Small intestine (tissue), 7 donors: ENCODE results near the gene B4GALNT1. TPM values are rescaled to one million over a fixed set of nuclear protein-coding genes. Genes with fewer than 3 reads are reported as not detected.

Source experiments
- DNase-seq, 2 donors: peaks; one replicate each; pipeline versions ENCODE4 v3.0.0 to v3.0.0-alpha.2; 2013
- FAIRE-seq: peaks from 2 replicates; lab custom pipeline; 2012; peaks lifted over from hg19 to GRCh38; lab: Jason Lieb, UNC
- H3K27ac ChIP-seq, 3 donors: one replicate each; pipeline ENCODE4 v1.5.1; 2013; ENCODE audit warnings: low read length in 2 of 3, mild to moderate bottlenecking in 2 of 3, control low read depth in 1 of 3, inconsistent platforms in 1 of 3, low read depth in 1 of 3, moderate library complexity in 1 of 3
- H3K27me3 ChIP-seq, 3 donors: one replicate each; pipeline ENCODE4 v1.6.1; 2013; ENCODE audit warnings: low read length in 3 of 3, inconsistent platforms in 1 of 3; ENCODE audit not compliant: control insufficient read depth in 3 of 3, insufficient read depth in 3 of 3
- H3K36me3 ChIP-seq, 3 donors: one replicate each; pipeline ENCODE4 v1.6.1; 2013; ENCODE audit warnings: low read length in 3 of 3, inconsistent platforms in 1 of 3, low read depth in 1 of 3, mild to moderate bottlenecking in 1 of 3, moderate library complexity in 1 of 3; ENCODE audit not compliant: control insufficient read depth in 3 of 3, insufficient read depth in 2 of 3
- H3K4me1 ChIP-seq, 3 donors: one replicate each; pipeline ENCODE4 v1.6.1; 2013; ENCODE audit warnings: low read length in 2 of 3, inconsistent platforms in 1 of 3, low read depth in 1 of 3, mild to moderate bottlenecking in 1 of 3, moderate library complexity in 1 of 3; ENCODE audit not compliant: control insufficient read depth in 3 of 3, insufficient read depth in 2 of 3
- H3K4me3 ChIP-seq, 3 donors: one replicate each; pipeline ENCODE4 v1.5.1; 2013; ENCODE audit warnings: low read length in 3 of 3, control low read depth in 1 of 3, inconsistent platforms in 1 of 3, low read depth in 1 of 3, mild to moderate bottlenecking in 1 of 3, moderate library complexity in 1 of 3
- H3K9me3 ChIP-seq, 2 donors: one replicate each; pipeline ENCODE4 v1.6.1; 2013; ENCODE audit warnings: low read depth in 1 of 2, low read length in 1 of 2; ENCODE audit not compliant: control insufficient read depth in 2 of 2, insufficient read depth in 1 of 2
- WGBS, 3 donors: extraction: QIAGEN DNeasy Blood & Tissue Kit; methylation state at CpG; one replicate each; pipeline ENCODE4 v1.1.7; 2013; 5-methylcytosine and 5-hydroxymethylcytosine counted together
- polyA plus RNA-seq, 4 donors: library from polyadenylated mRNA; stranded (reverse) in 3 of 4; unstranded in 1 of 4; fragments of 200-250 nt in 3 of 4; fragments of 120-200 nt in 1 of 4; gene quantifications; one replicate each; pipeline versions ENCODE4 v1.2.1 to v1.2.3, GENCODE V29; 2013
- donor health status: healthy with polysubstance abuse.
- donor health status: control.
- donor health status: control.
- donor health status: Bipolar disorder and iron deficiency.
- donor health status: healthy.

B4GALNT1 gene
- polyA plus RNA-seq, 4 donors, result 0.27 to 2.1 (median 0.95) TPM; not detected in 1

- Histone ChIP-seq H3K36me3 (peaks cover 0 to 9% (median 0%) of the 10 kb centered on the region in 3 donors), H3K27me3 (peaks cover 0 to 98% (median 27%) of the 10 kb centered on the region in 3 donors), H3K27ac (no peak overlapping the region), H3K4me1 (peaks cover 0 to 22% (median 5%) of the 10 kb centered on the region in 3 donors), H3K9me3 (no peaks in the 10 kb centered on the region), H3K4me3 (no peak overlapping the region)
- no peak for FAIRE-seq
- DNase-seq, result no peak
- 82 to 85% (median 82%) methylated on average over 11 of the region's 11 CpGs for WGBS, 3 donors
These were observed 18.0 kb downstream of the B4GALNT1 start for GRCh38 chr12:57614948-57615500.

GRCh38 chr12:57614178-57614947 is 18.6 kb downstream of the B4GALNT1 start:
- Histone ChIP-seq H3K27me3 (peaks cover 0 to 97% (median 22%) of the 10 kb centered on the region in 3 donors), H3K36me3 (peaks cover 0 to 9% (median 0%) of the 10 kb centered on the region in 3 donors), H3K27ac (no peak overlapping the region), H3K4me1 (peaks cover 0 to 17% (median 5%) of the 10 kb centered on the region in 3 donors), H3K4me3 (no peak overlapping the region), H3K9me3 (no peaks in the 10 kb centered on the region)
- WGBS, 3 donors, result 31 to 44% (median 41%) methylated on average over 14 of the region's 14 CpGs
- DNase-seq (no peak), FAIRE-seq (no peak)

GRCh38 chr12:57613427-57614109 is 19.4 kb downstream of the B4GALNT1 start:
- Histone ChIP-seq H3K27ac (no peak overlapping the region), H3K9me3 (no peaks in the 10 kb centered on the region), H3K27me3 (peaks cover 0 to 93% (median 16%) of the 10 kb centered on the region in 3 donors), H3K4me3 (no peak overlapping the region), H3K36me3 (peaks cover 0 to 17% (median 0%) of the 10 kb centered on the region in 3 donors), H3K4me1 (peaks cover 0 to 15% (median 5%) of the 10 kb centered on the region in 3 donors)
- no peak for DNase-seq
- no peak for FAIRE-seq
- 75 to 79% (median 76%) methylated on average over 8 to 10 of the region's 10 CpGs for WGBS, 3 donors

GRCh38 chr12:57612711-57613426 is 20.1 kb downstream of the B4GALNT1 start:
- Histone ChIP-seq H3K27me3 (peaks cover 0 to 86% (median 16%) of the 10 kb centered on the region in 3 donors), H3K36me3 (peaks cover 0 to 21% (median 0%) of the 10 kb centered on the region in 3 donors), H3K4me1 (peaks cover 0 to 15% (median 5%) of the 10 kb centered on the region in 3 donors), H3K9me3 (no peaks in the 10 kb centered on the region), H3K27ac (no peak overlapping the region), H3K4me3 (no peak overlapping the region)
- no peak for FAIRE-seq
- DNase-seq, result no peak
- 67 to 82% (median 72%) methylated on average over 8 to 10 of the region's 10 CpGs for WGBS, 3 donors

- Histone ChIP-seq H3K4me1 (peaks cover 0 to 15% (median 5%) of the 10 kb centered on the region in 3 donors), H3K9me3 (no peaks in the 10 kb centered on the region), H3K27me3 (peaks cover 0 to 81% (median 14%) of the 10 kb centered on the region in 3 donors), H3K36me3 (peaks cover 0 to 25% (median 0%) of the 10 kb centered on the region in 3 donors), H3K27ac (no peak overlapping the region), H3K4me3 (peak overlapping the region; percentile 29 to 52 (median 31))
- DNase-seq (no peak), FAIRE-seq (no peak)
- WGBS, 3 donors, result 12 to 16% (median 15%) methylated on average over 19 to 23 of the region's 23 CpGs
These were observed 20.9 kb downstream of the B4GALNT1 start for GRCh38 chr12:57611827-57612710.

- DNase-seq (peak; percentile 8 to 50), FAIRE-seq (no peak)
- peaks cover 0 to 15% (median 5%) of the 10 kb centered on the region in 3 donors for H3K4me1 ChIP-seq
- WGBS, 3 donors, result 0 to 5% (median 1%) methylated on average over 16 to 55 of the region's 55 CpGs
- peak within 1 kb of the TSS; percentile 29 to 52 (median 31) for H3K4me3 ChIP-seq
- peaks cover 0 to 74% (median 14%) of the 10 kb centered on the region in 3 donors for H3K27me3 ChIP-seq
- H3K27ac ChIP-seq, result peak within 1 kb of the TSS in 2 of 3 donors; percentile 60 to 67
- peaks cover 0 to 30% (median 0%) of the 10 kb centered on the region in 3 donors for H3K36me3 ChIP-seq
- H3K9me3 ChIP-seq, result no peaks in the 10 kb centered on the region
These were observed 21.7 kb downstream of the B4GALNT1 start, which contains the start of gene ARHGEF25 for GRCh38 chr12:57611108-57611826. TSS of gene ARHGEF25 (plus strand) at chr12:57611435. CDS start at chr12:57611895, 460 bp downstream.
